ENCODE measurements around the gene ZFHX3. TPM values are rescaled to one million over a fixed set of nuclear protein-coding genes. Genes with fewer than 3 reads are reported as not detected.

ZFHX3 gene
- total and polyA plus RNA-seq, 10 of the 15 experiments (the other 5 are each of a cell fraction or from before 2014, with no cell fraction given), result 0.68 to 8.6 (median 2.0) TPM

- no peak for TF ChIP-seq ZNF207 (IDR thresholded peaks at IDR 0.05; ENCODE audit: borderline replicate concordance)
- TF ChIP-seq E2F8 (IDR thresholded peaks at IDR 0.05; ENCODE audit: low read depth, partially characterized antibody), result no peak
- no peak for TF ChIP-seq FOXK2 (IDR thresholded peaks at IDR 0.05)
- TF ChIP-seq NRF1 (conservative IDR thresholded peaks at IDR 0.05; ENCODE audit: low read depth, low read length), result no peak
- TF ChIP-seq ZNF687 (IDR thresholded peaks at IDR 0.05), result no peak
- TF ChIP-seq BMI1 (IDR thresholded peaks at IDR 0.05; ENCODE audit: borderline replicate concordance), result no peak
- TF ChIP-seq HDAC2 (IDR thresholded peaks at IDR 0.05), result no peak
- no peak for TF ChIP-seq JUNB (IDR thresholded peaks at IDR 0.05)
- no peak for TF ChIP-seq CHD4 (IDR thresholded peaks at IDR 0.05)
- TF ChIP-seq KLF5 (IDR thresholded peaks at IDR 0.05; ENCODE audit: partially characterized antibody), result no peak
These were observed 221.9 kb downstream of the ZFHX3 start (continued) for GRCh38 chr16:72825912-72826621.
